ENCODE results near the gene COLEC12.

GRCh38 chr18:468955-469790, 31.3 kb downstream of the COLEC12 start:
- TF ChIP-seq CTCF (conservative IDR thresholded peaks at IDR 0.05) (0 out of 2 replicates have a peak, but pooled peaks have one; percentile 9), ZFX (IDR thresholded peaks at IDR 0.05) (no peak)
